ENCODE data around the gene TMEM269.
"Not testable (repeated sequence)": the region's sequence is repeated elsewhere in the genome, so short reads cannot be mapped to it uniquely, and the experiment has no call there.

The TMEM269 gene

GRCh38 chr1:42748461-42749410, 36.1 kb upstream of the TMEM269 start:
- no peak for DNase-seq

- no peak for DNase-seq
Measured at GRCh38 chr1:42750041-42750440, 34.8 kb upstream of the TMEM269 start.

- not testable (repeated sequence) for DNase-seq
Measured at GRCh38 chr1:42751511-42752070, 33.2 kb upstream of the TMEM269 start.

- no peak for DNase-seq
Measured at GRCh38 chr1:42752284-42752683, 32.5 kb upstream of the TMEM269 start.

GRCh38 chr1:42753070-42753469, 31.7 kb upstream of the TMEM269 start:
- DNase-seq: no peak

- DNase-seq: peak in 1 of 2 donors; percentile 47
Measured at GRCh38 chr1:42756956-42757891, 27.6 kb upstream of the TMEM269 start.

- DNase-seq: no peak
Measured at GRCh38 chr1:42757892-42758275, 26.9 kb upstream of the TMEM269 start.

- DNase-seq: no peak
Measured at GRCh38 chr1:42758641-42759040, 26.1 kb upstream of the TMEM269 start.

GRCh38 chr1:42759114-42759513, 25.7 kb upstream of the TMEM269 start:
- no peak for DNase-seq

GRCh38 chr1:42761567-42761966, 23.2 kb upstream of the TMEM269 start:
- DNase-seq: no peak

GRCh38 chr1:42762269-42762668, 22.5 kb upstream of the TMEM269 start:
- DNase-seq: no peak

GRCh38 chr1:42765269-42765668, 19.5 kb upstream of the TMEM269 start:
- DNase-seq: no peak

- peak; percentile 21 to 34 for DNase-seq
Measured at GRCh38 chr1:42765832-42766740, 18.7 kb upstream of the TMEM269 start.

- peak; percentile 100 for DNase-seq
Measured at GRCh38 chr1:42766741-42767509, 17.9 kb upstream of the TMEM269 start, which contains the start of the genes C1orf50 and P3H1. C1orf50 (plus strand) TSS chr1:42767249; CDS start chr1:42767312, 63 bp downstream. P3H1 (minus strand) TSS chr1:42767028; CDS start chr1:42766971, 57 bp downstream.

- DNase-seq: no peak
Measured at GRCh38 chr1:42767510-42768000, 17.2 kb upstream of the TMEM269 start.

- DNase-seq: no peak
Measured at GRCh38 chr1:42768172-42768571, 16.6 kb upstream of the TMEM269 start.

GRCh38 chr1:42769811-42770210, 15.0 kb upstream of the TMEM269 start:
- no peak for DNase-seq

GRCh38 chr1:42773420-42773819, 11.4 kb upstream of the TMEM269 start:
- DNase-seq: no peak

- no peak for DNase-seq
Measured at GRCh38 chr1:42774928-42775526, 9.8 kb upstream of the TMEM269 start.

GRCh38 chr1:42776502-42776901, 8.3 kb upstream of the TMEM269 start:
- no peak for DNase-seq

Measured in CD4-positive, alpha-beta T cell treated with Interleukin-4 for 1 hour (primary cell).